ENCODE results near the gene DLG2. TPM values are rescaled to one million over a fixed set of nuclear protein-coding genes. Genes with fewer than 3 reads are reported as not detected.

DLG2 gene
- total and polyA plus RNA-seq, 2 donors (not counting 3 experiments of a cell fraction or from before 2014, with no cell fraction given): 0.15 to 1.1 TPM

DNA sequence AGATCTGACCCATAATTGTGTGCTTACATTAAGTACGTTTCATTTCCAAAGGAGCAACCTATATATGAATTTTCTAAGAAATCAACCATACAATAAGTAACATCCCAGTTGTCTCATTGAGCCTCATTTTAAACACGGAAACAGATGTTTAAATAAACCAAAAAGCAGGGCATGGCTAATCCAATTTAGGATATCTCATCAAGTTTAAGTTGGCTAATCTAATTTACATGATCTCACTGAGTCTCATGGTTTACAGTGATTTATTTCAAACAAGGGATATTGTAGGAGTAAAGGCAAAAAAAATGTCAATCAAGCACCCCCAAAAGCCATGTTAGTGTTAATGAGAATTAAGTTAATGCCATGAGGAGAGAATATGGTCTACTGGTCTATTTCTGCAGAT, 1841.2 kb downstream of the DLG2 start:
- DNase-seq (ENCODE audit: low read depth, low spot score) (no peak), FAIRE-seq (no peak)
- TF ChIP-seq POLR2AphosphoS5 (IDR thresholded peaks at IDR 0.05; ENCODE audit: insufficient read depth, low read depth, low read length) (no peak), JUN (IDR thresholded peaks at IDR 0.05; ENCODE audit: borderline replicate concordance, insufficient read depth, insufficient read length, low read depth) (no peak), GATA2 (IDR thresholded peaks at IDR 0.05; ENCODE audit: insufficient read depth, insufficient read length, low read depth, low read length) (no peak), MYC (IDR thresholded peaks at IDR 0.05; ENCODE audit: low read depth, low read length) (no peak), MAX (IDR thresholded peaks at IDR 0.05; ENCODE audit: insufficient read depth, insufficient read length) (no peak), EZH2 (IDR thresholded peaks at IDR 0.05; ENCODE audit: borderline replicate concordance, low read depth, low read length, severe bottlenecking) (no peak), POLR2A (IDR thresholded peaks at IDR 0.05; ENCODE audit: low read depth, low read length) (no peak), FOS (IDR thresholded peaks at IDR 0.05; ENCODE audit: borderline replicate concordance, insufficient read depth, low read length) (no peak)
- TF ChIP-seq, protein P1, sequence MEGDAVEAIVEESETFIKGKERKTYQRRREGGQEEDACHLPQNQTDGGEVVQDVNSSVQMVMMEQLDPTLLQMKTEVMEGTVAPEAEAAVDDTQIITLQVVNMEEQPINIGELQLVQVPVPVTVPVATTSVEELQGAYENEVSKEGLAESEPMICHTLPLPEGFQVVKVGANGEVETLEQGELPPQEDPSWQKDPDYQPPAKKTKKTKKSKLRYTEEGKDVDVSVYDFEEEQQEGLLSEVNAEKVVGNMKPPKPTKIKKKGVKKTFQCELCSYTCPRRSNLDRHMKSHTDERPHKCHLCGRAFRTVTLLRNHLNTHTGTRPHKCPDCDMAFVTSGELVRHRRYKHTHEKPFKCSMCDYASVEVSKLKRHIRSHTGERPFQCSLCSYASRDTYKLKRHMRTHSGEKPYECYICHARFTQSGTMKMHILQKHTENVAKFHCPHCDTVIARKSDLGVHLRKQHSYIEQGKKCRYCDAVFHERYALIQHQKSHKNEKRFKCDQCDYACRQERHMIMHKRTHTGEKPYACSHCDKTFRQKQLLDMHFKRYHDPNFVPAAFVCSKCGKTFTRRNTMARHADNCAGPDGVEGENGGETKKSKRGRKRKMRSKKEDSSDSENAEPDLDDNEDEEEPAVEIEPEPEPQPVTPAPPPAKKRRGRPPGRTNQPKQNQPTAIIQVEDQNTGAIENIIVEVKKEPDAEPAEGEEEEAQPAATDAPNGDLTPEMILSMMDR (IDR thresholded peaks at IDR 0.05; ENCODE audit: extremely low read depth in 1 of 2, insufficient read depth in 1 of 2, low read depth in 1 of 2, low read length in 2 of 2): no peak
- Histone ChIP-seq H3K27me3 (ENCODE audit: control insufficient read depth in 2 of 2, insufficient read depth in 2 of 2, low read length in 2 of 2) (no peaks in the 10 kb centered on the region), H4K20me1 (replicated peaks; ENCODE audit: control insufficient read depth, extremely low read depth, insufficient read depth, low read length) (no peaks in the 10 kb centered on the region), H3K79me2 (ENCODE audit: control insufficient read depth, insufficient read depth, low read length) (no peaks in the 10 kb centered on the region), H3K9me1 (replicated peaks; ENCODE audit: control insufficient read depth, extremely low read depth, insufficient read depth, low read length) (no peaks in the 10 kb centered on the region), H3K36me3 (ENCODE audit: control insufficient read depth in 2 of 2, extremely low read depth in 1 of 2, insufficient read depth in 2 of 2, low read length in 2 of 2) (no peaks in the 10 kb centered on the region), H2AFZ (ENCODE audit: low read depth, low read length) (no peak overlapping the region), H3K4me2 (ENCODE audit: insufficient read depth, low read length) (no peak overlapping the region), H3K27ac (ENCODE audit: insufficient read depth, low read depth, low read length) (no peak overlapping the region), H3K4me3 (replicated peaks in 1 of 3; ENCODE audit: insufficient read depth in 1 of 3, low read depth in 1 of 3, low read length in 3 of 3) (no peak overlapping the region), H3K9ac (replicated peaks; ENCODE audit: extremely low read depth, insufficient read depth, low read length) (no peak overlapping the region), H3K9me3 (replicated peaks; ENCODE audit: control insufficient read depth, insufficient read depth, low read length) (no peaks in the 10 kb centered on the region), H3K4me1 (ENCODE audit: control insufficient read depth, extremely low read depth, insufficient read depth, low read length) (no peaks in the 10 kb centered on the region)
- ChIA-PET POLR2A (no interaction called here), CTCF (no interaction called here)
- BruUV-seq (replicated peaks): no TSS peak
- dilution Hi-C loops (cut with MboI; ENCODE audit: extremely low pct_ligation_motif_present, low sequenced_read_pairs) (no loop called here), intact Hi-C loops (cut with micrococcal nuclease) (no loop called here)
